Measurements from ENCODE around the gene YJU2.
A peak's percentile ranks its signal among the peaks of the same experiment; 100 is the strongest.

Gene YJU2

GRCh38 chr19:4291184-4291732, 44.4 kb downstream of the YJU2 start:
- Histone ChIP-seq H3K27ac (ENCODE audit: low read length) (no peak overlapping the region), H3K27me3 (ENCODE audit: low read depth, low read length) (no peaks in the 10 kb centered on the region), H3K9me3 (ENCODE audit: control insufficient read depth in 1 of 2, low read length in 2 of 2) (no peaks in the 10 kb centered on the region), H3K36me3 (ENCODE audit: control insufficient read depth in 1 of 2, insufficient read depth in 2 of 2, low read length in 2 of 2) (no peaks in the 10 kb centered on the region), H3K4me1 (ENCODE audit: control insufficient read depth in 1 of 2, insufficient read depth in 2 of 2, low read length in 2 of 2) (no peaks in the 10 kb centered on the region), H3K4me3 (ENCODE audit: low read depth in 1 of 2, low read length in 2 of 2) (no peak overlapping the region)

GRCh38 chr19:4292515-4292914, 45.6 kb downstream of the YJU2 start:
- Histone ChIP-seq H3K9me3 (ENCODE audit: control insufficient read depth in 1 of 2, low read length in 2 of 2) (no peaks in the 10 kb centered on the region), H3K36me3 (ENCODE audit: control insufficient read depth in 1 of 2, insufficient read depth in 2 of 2, low read length in 2 of 2) (no peaks in the 10 kb centered on the region), H3K4me1 (ENCODE audit: control insufficient read depth in 1 of 2, insufficient read depth in 2 of 2, low read length in 2 of 2) (no peaks in the 10 kb centered on the region), H3K4me3 (ENCODE audit: low read depth in 1 of 2, low read length in 2 of 2) (no peak overlapping the region), H3K27me3 (ENCODE audit: low read depth, low read length) (no peaks in the 10 kb centered on the region), H3K27ac (ENCODE audit: low read length) (no peak overlapping the region)

GRCh38 chr19:4294389-4294788, 47.5 kb downstream of the YJU2 start:
- Histone ChIP-seq H3K4me1 (ENCODE audit: control insufficient read depth in 1 of 2, insufficient read depth in 2 of 2, low read length in 2 of 2) (no peaks in the 10 kb centered on the region), H3K27ac (ENCODE audit: low read length) (no peak overlapping the region), H3K27me3 (ENCODE audit: low read depth, low read length) (no peaks in the 10 kb centered on the region), H3K9me3 (ENCODE audit: control insufficient read depth in 1 of 2, low read length in 2 of 2) (no peaks in the 10 kb centered on the region), H3K4me3 (ENCODE audit: low read depth in 1 of 2, low read length in 2 of 2) (no peak overlapping the region), H3K36me3 (ENCODE audit: control insufficient read depth in 1 of 2, insufficient read depth in 2 of 2, low read length in 2 of 2) (no peaks in the 10 kb centered on the region)

GRCh38 chr19:4295972-4296771, 49.3 kb downstream of the YJU2 start:
- no peaks in the 10 kb centered on the region for H3K27me3 ChIP-seq (ENCODE audit: low read depth, low read length)
- H3K4me3 ChIP-seq (ENCODE audit: low read depth in 1 of 2, low read length in 2 of 2): no peak overlapping the region
- H3K36me3 ChIP-seq (ENCODE audit: control insufficient read depth in 1 of 2, insufficient read depth in 2 of 2, low read length in 2 of 2): no peaks in the 10 kb centered on the region
- no peaks in the 10 kb centered on the region for H3K9me3 ChIP-seq (ENCODE audit: control insufficient read depth in 1 of 2, low read length in 2 of 2)
- no peaks in the 10 kb centered on the region for H3K4me1 ChIP-seq (ENCODE audit: control insufficient read depth in 1 of 2, insufficient read depth in 2 of 2, low read length in 2 of 2)
- H3K27ac ChIP-seq (ENCODE audit: low read length): no peak overlapping the region

- Histone ChIP-seq H3K27ac (ENCODE audit: low read length) (no peak overlapping the region), H3K9me3 (ENCODE audit: control insufficient read depth in 1 of 2, low read length in 2 of 2) (no peaks in the 10 kb centered on the region), H3K4me1 (ENCODE audit: control insufficient read depth in 1 of 2, insufficient read depth in 2 of 2, low read length in 2 of 2) (no peaks in the 10 kb centered on the region), H3K36me3 (ENCODE audit: control insufficient read depth in 1 of 2, insufficient read depth in 2 of 2, low read length in 2 of 2) (no peaks in the 10 kb centered on the region), H3K27me3 (ENCODE audit: low read depth, low read length) (no peaks in the 10 kb centered on the region), H3K4me3 (ENCODE audit: low read depth in 1 of 2, low read length in 2 of 2) (no peak overlapping the region)
These were observed 51.3 kb downstream of the YJU2 start for GRCh38 chr19:4297901-4298809.

GRCh38 chr19:4298810-4299550, 52.1 kb downstream of the YJU2 start:
- Histone ChIP-seq H3K9me3 (ENCODE audit: control insufficient read depth in 1 of 2, low read length in 2 of 2) (no peaks in the 10 kb centered on the region), H3K36me3 (ENCODE audit: control insufficient read depth in 1 of 2, insufficient read depth in 2 of 2, low read length in 2 of 2) (no peaks in the 10 kb centered on the region), H3K4me3 (ENCODE audit: low read depth in 1 of 2, low read length in 2 of 2) (no peak overlapping the region), H3K4me1 (ENCODE audit: control insufficient read depth in 1 of 2, insufficient read depth in 2 of 2, low read length in 2 of 2) (peaks cover 0 to under 1% of the 10 kb centered on the region in 2 donors), H3K27me3 (ENCODE audit: low read depth, low read length) (peaks cover 2% of the 10 kb centered on the region), H3K27ac (ENCODE audit: low read length) (no peak overlapping the region)

GRCh38 chr19:4300589-4300988, 53.7 kb downstream of the YJU2 start:
- no peaks in the 10 kb centered on the region for H3K36me3 ChIP-seq (ENCODE audit: control insufficient read depth in 1 of 2, insufficient read depth in 2 of 2, low read length in 2 of 2)
- H3K27ac ChIP-seq (ENCODE audit: low read length): no peak overlapping the region
- H3K9me3 ChIP-seq (ENCODE audit: control insufficient read depth in 1 of 2, low read length in 2 of 2): no peaks in the 10 kb centered on the region
- H3K27me3 ChIP-seq (ENCODE audit: low read depth, low read length): peaks cover 4% of the 10 kb centered on the region
- peaks cover 0 to 8% of the 10 kb centered on the region in 2 donors for H3K4me1 ChIP-seq (ENCODE audit: control insufficient read depth in 1 of 2, insufficient read depth in 2 of 2, low read length in 2 of 2)
- no peak overlapping the region for H3K4me3 ChIP-seq (ENCODE audit: low read depth in 1 of 2, low read length in 2 of 2)

- H3K27me3 ChIP-seq (ENCODE audit: low read depth, low read length): peaks cover 4% of the 10 kb centered on the region
- no peaks in the 10 kb centered on the region for H3K36me3 ChIP-seq (ENCODE audit: control insufficient read depth in 1 of 2, insufficient read depth in 2 of 2, low read length in 2 of 2)
- no peaks in the 10 kb centered on the region for H3K9me3 ChIP-seq (ENCODE audit: control insufficient read depth in 1 of 2, low read length in 2 of 2)
- H3K27ac ChIP-seq (ENCODE audit: low read length): no peak overlapping the region
- H3K4me3 ChIP-seq (ENCODE audit: low read depth in 1 of 2, low read length in 2 of 2): no peak overlapping the region
- peaks cover 0 to 8% of the 10 kb centered on the region in 2 donors for H3K4me1 ChIP-seq (ENCODE audit: control insufficient read depth in 1 of 2, insufficient read depth in 2 of 2, low read length in 2 of 2)
These were observed 54.8 kb downstream of the YJU2 start for GRCh38 chr19:4301590-4302242.

GRCh38 chr19:4302243-4302640, 55.4 kb downstream of the YJU2 start, which contains the start of gene TMIGD2:
TSS of gene TMIGD2 (minus strand) at chr19:4302389. CDS start at chr19:4302385, 4 bp downstream.
- Histone ChIP-seq H3K27ac (ENCODE audit: low read length) (no peak within 1 kb of the TSS), H3K4me3 (ENCODE audit: low read depth in 1 of 2, low read length in 2 of 2) (no peak within 1 kb of the TSS)

GRCh38 chr19:4303819-4304537, 57.1 kb downstream of the YJU2 start:
- Histone ChIP-seq H3K36me3 (ENCODE audit: control insufficient read depth in 1 of 2, insufficient read depth in 2 of 2, low read length in 2 of 2) (no peaks in the 10 kb centered on the region), H3K27me3 (ENCODE audit: low read depth, low read length) (peaks cover 4% of the 10 kb centered on the region), H3K9me3 (ENCODE audit: control insufficient read depth in 1 of 2, low read length in 2 of 2) (no peaks in the 10 kb centered on the region), H3K4me1 (ENCODE audit: control insufficient read depth in 1 of 2, insufficient read depth in 2 of 2, low read length in 2 of 2) (peaks cover 0 to 8% of the 10 kb centered on the region in 2 donors), H3K27ac (ENCODE audit: low read length) (no peak overlapping the region), H3K4me3 (ENCODE audit: low read depth in 1 of 2, low read length in 2 of 2) (peak overlapping the region in 1 of 2 donors; percentile 44)

More at GRCh38 chr19:4302243-4302640, 55.4 kb downstream of the YJU2 start, which contains the start of gene TMIGD2:
- H3K27me3 ChIP-seq (ENCODE audit: low read depth, low read length): peaks cover 4% of the 10 kb centered on the region
- H3K4me1 ChIP-seq (ENCODE audit: control insufficient read depth in 1 of 2, insufficient read depth in 2 of 2, low read length in 2 of 2): peaks cover 0 to 8% of the 10 kb centered on the region in 2 donors
- H3K36me3 ChIP-seq (ENCODE audit: control insufficient read depth in 1 of 2, insufficient read depth in 2 of 2, low read length in 2 of 2): no peaks in the 10 kb centered on the region
- no peaks in the 10 kb centered on the region for H3K9me3 ChIP-seq (ENCODE audit: control insufficient read depth in 1 of 2, low read length in 2 of 2)
